GM19468 (cell line): ENCODE results near the gene MSRB2.
"Not testable (repeated sequence)": the region's sequence is repeated elsewhere in the genome, so short reads cannot be mapped to it uniquely, and the experiment has no call there.

Experiments
- ATAC-seq: cut with Tn5 transposase; IDR thresholded peaks from one replicate; pipeline ENCODE4 v1.9.1; 2021; ENCODE audit warnings: mild to moderate bottlenecking, moderate library complexity, moderate number of reproducible peaks; ENCODE audit not compliant: unreplicated experiment; ENCODE audit errors: extremely low read depth

MSRB2 gene

GRCh38 chr10:23095404-23095965, at the start of gene MSRB2:
Gene MSRB2, plus strand, starts transcription at chr10:23095579. Its CDS starts 30 bp downstream, at chr10:23095609.
- peak; percentile 31 for ATAC-seq

- no peak for ATAC-seq
These were observed 49.4 kb upstream of the MSRB2 start for GRCh38 chr10:23046027-23046426.

DNA sequence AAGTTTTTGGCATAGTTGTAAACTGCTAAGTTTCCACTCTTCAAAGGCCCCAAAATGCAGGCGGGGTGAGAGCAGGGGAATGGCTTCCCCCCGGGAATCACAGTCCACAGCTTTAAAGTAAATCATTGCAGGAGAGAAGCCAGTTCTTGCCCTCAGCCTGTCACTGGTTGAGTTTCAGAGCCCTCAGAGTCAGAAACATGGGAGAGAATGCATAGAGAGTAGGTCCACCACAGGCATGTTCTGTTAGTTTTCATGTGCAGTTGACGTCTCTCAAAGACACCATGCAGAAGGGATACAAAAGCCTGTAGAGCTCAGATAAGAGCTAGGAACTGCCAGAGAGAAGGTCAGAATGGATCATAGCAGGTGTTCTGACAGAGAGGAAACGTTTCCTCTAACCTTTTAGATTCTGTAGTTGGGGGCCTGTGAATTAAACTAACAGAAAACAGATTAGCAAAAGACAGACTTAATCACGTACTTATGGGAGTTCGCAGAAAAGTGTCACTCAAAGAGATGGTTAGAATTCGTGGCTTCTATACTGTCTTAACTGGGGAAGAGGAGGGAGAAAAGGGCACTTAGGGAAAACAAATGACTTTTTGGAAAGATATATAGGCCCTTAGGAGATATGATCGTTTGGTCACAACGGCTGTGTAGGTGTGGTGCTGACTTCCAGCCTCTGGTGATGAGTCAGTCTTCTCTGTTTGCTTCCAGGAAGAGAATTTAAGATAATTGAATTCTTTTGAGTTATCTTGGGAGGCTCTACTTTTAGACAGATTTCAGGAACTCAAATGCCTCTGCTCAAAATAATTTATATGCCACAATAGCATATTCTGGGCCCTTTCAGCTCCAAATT, 48.0 kb upstream of the MSRB2 start:
- no peak for ATAC-seq

DNA sequence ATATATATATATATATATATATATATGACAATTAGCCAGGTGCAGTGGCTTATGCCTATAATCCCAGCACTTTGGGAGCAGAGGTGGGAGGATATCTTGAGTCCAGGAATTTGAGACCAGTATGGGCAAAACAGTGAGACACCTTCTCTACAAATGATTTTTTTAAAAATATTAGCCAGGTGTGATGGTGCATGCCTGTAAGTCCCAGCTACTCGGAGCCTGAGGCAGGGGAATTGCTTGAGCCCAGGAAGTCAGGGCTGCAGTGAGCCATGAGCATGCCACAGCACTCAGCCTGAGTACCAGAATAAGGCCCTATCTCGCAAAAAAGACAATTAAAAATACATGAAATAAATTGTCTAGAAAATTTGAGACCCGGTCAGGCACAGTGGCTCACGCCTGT, 47.2 kb upstream of the MSRB2 start:
- ATAC-seq: no peak

GRCh38 chr10:23051278-23051677, 44.1 kb upstream of the MSRB2 start:
- ATAC-seq: no peak

DNA sequence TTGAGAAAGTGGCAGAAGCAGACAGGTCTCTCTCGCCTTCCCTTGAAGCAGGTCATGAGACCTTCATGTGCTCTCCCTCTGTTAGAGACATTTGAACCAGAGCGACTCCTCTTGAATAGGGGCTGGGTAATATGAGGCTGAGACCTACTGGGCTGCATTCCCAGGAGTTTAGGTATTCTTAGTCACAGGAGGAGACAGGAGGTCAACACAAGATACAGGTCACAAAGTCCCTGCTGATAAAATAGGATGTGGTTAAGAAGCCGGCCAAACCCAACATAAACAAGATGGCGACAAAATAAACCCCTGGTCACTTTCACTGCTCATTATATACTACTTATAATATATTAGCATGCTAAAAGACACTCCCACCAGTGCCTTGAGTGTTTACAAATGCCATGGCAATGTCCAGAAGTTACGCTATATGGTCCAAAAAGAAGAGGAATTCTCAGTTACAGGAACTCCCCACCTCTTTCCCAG, 43.5 kb upstream of the MSRB2 start:
- no peak for ATAC-seq

GRCh38 chr10:23053036-23053435, 42.3 kb upstream of the MSRB2 start:
- no peak for ATAC-seq

- no peak for ATAC-seq
These were observed 39.8 kb upstream of the MSRB2 start for GRCh38 chr10:23055424-23056185.

DNA sequence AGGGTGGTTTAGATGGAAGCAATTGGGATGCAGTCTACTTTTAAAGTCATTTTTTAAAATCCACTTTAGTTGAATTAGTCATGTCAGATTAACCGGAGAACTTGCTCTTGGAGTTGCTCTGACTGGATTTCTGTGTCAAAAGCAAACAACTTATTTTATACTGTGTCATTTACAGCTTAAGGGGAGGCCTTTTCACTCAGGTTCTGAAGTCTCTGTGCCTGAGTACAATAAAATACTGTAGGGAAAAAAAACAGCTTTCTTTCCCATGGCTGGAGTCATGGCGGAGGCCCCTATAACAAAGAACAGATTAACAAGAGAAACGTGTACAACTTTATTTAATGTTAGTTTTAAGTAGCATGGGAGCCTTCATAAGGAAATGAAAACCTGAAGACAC, 39.2 kb upstream of the MSRB2 start:
- ATAC-seq: no peak

DNA sequence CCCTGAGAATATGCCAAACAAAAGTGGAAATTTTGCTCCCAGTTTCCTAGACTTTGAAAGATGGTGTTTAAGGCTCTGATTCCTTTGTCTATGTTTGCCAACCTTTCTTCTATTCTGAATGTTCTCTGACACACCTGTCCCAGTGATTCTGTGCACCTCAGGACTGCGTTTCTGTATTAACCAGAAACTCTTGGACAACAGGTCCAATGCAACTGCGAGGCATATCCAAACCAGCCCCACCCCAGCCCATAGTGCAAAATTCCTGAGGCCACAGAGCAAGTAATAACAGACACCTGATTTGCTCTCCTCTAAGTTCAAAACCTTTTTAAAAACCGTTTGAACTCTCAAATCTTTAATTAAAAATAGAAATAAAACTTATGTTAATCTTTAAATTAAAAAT, 37.0 kb upstream of the MSRB2 start:
- ATAC-seq: no peak

DNA sequence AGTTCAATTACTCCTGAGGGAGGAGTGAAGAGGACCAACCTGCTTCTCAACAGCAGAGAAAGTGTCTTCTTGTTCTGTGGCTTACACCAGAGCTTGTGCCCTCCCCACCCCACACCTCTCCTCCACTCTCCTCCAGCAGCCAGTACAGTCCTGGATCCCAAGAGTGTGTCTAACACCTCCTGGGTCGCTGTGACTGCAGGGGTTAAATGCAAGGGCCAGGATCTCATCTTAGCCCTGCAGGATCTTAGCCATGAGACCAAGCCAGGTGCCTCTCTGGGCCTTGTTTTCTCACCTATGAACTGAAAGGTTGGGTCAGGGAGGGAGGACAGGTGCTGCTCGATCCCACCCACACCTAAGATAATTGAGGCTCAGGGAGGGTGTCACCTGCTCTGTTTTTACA, 34.5 kb upstream of the MSRB2 start:
- no peak for ATAC-seq

DNA sequence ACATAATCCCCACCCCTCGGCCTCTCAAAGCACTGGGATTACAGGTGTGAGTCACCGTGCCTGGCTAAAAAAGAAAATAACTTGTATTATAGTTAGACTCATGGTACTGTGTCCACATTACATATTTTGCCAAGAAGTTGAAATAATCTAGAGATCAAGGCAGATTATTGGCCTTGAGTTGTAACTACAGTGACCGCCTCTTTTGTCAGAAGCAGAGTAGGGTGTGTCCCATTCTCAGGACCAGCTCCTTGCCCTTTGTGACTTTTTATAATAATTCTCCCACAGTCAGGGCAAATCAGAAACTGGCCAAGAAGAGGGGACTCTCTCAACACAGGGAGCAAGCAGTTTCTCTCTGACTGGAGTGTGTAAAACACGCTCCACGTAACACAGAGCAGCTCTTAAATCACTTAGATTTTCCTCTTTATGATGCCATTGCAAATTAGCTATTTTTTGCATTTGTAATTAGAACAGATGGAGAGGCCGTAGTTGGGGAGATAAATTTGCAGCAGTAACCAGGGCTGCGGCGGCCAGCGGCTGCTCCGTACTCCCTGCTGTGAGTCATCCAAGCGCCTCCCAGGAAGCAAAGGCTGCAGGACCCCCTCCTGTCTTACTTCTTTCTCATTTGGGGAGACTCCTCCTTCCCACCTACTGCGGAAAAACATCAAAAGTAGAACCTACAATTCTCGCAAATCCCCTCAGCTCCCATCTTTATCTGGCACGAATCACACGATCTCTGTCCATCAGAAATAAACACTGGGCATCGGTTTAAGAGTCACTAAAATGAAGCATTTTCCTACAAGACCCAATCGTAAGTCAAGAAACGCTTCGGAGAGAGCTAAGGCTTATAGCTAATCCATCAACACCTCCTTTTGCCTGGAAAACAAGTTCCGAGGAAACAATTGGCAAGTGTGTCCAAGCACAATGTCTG, 32.1 kb upstream of the MSRB2 start:
- ATAC-seq: no peak

- ATAC-seq: no peak
These were observed 31.2 kb upstream of the MSRB2 start for GRCh38 chr10:23063973-23064812.

DNA sequence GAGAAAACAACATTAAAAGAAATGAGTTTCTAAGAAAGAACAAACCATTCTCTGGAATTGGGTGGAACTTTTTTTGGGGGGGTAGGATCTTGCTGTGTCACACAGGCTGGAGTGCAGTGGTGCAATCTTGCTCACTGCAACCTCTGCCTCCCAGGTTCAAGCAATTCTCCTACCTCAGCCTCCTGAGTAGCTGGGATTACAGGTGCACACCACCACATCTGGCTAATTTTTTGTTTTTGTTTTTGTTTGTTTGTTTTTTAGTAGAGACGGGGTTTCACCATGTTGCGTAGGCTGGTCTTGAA, 30.6 kb upstream of the MSRB2 start:
- ATAC-seq: not testable (repeated sequence)

GRCh38 chr10:23065181-23065948, 30.0 kb upstream of the MSRB2 start:
- ATAC-seq: no peak

GRCh38 chr10:23067337-23067736, 28.0 kb upstream of the MSRB2 start:
- ATAC-seq: no peak

DNA sequence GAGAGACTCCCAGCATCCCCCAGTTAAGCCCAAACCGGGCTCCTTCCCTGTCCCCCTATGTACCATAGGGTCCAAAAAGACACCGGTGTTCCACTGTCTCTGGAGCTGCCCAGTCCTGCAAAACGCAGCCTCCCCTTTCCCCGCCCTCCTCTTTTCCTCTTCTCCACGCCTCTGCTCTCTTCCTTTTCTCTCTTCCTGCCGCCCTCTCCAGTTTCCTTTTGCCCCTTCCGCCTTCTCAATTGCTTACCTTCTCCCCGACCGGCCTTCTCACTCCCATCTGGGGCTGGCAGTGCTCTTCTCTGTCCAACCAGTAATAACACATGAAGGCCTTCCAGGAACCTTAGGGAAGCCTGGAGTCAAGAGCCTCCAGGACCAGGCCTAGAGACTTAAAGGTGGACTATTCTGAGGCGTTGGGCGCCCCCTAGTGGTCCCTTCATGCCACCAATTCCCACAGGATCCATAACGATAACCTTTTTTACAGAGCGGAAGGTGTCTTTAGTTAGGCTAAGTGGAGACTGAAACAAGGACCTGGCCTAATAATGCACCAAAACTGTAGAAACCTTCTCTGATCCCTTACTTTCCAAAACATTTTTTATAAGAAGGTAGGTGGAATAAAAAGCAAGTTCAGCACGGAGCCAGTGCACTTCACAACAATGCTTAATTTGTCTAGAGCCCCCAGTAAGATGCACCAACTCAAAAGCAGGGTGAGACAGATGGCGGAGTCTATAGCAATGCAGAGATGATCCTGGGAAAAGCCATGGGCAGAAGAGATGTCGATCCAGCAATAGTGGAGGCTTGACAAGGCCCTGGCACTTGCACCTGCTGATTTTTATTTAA, 27.2 kb upstream of the MSRB2 start:
- ATAC-seq: no peak
